ENCODE results near the gene CRAT. TPM values are rescaled to one million over a fixed set of nuclear protein-coding genes. Genes with fewer than 3 reads are reported as not detected.

Gene CRAT
- total RNA-seq, 6 experiments from 2014 or later: 35.5 to 50.2 (median 42.6) TPM

GRCh38 chr9:129072171-129072570, 38.4 kb downstream of the CRAT start:
- Mint-ChIP-seq H3K36me3 (ENCODE audit: low read depth) (no peaks in the 10 kb centered on the region), H3K9me3 (no peaks in the 10 kb centered on the region), H3K27ac (no peak overlapping the region), H3K4me3 (no peak overlapping the region), H3K27me3 (ENCODE audit: insufficient read depth) (peaks cover 1% of the 10 kb centered on the region; the same call in 1 of the 2 replicates), H3K4me1 (ENCODE audit: low read depth) (no peaks in the 10 kb centered on the region)
- no peak for TF ChIP-seq CTCF (IDR thresholded peaks at IDR 0.05)
- no peak for DNase-seq

GRCh38 chr9:129071526-129072126, 39.0 kb downstream of the CRAT start:
- Mint-ChIP-seq H3K9me3 (no peaks in the 10 kb centered on the region), H3K27me3 (ENCODE audit: insufficient read depth) (peaks cover 1% of the 10 kb centered on the region; the same call in 1 of the 2 replicates)

GRCh38 chr9:129070696-129071525, 39.7 kb downstream of the CRAT start:
- H3K9me3 Mint-ChIP-seq: no peaks in the 10 kb centered on the region
- H3K27me3 Mint-ChIP-seq (ENCODE audit: insufficient read depth): peaks cover 1% of the 10 kb centered on the region; the same call in 1 of the 2 replicates
- H3K36me3 Mint-ChIP-seq (ENCODE audit: low read depth): peaks cover 1% of the 10 kb centered on the region; the same call in 1 of the 2 replicates
- no peak for DNase-seq
- no peaks in the 10 kb centered on the region for H3K4me1 Mint-ChIP-seq (ENCODE audit: low read depth)
- no peak overlapping the region for H3K4me3 Mint-ChIP-seq
- TF ChIP-seq CTCF (IDR thresholded peaks at IDR 0.05): no peak
- H3K27ac Mint-ChIP-seq: no peak overlapping the region

More at GRCh38 chr9:129071526-129072126, 39.0 kb downstream of the CRAT start:
- H3K4me1 Mint-ChIP-seq (ENCODE audit: low read depth): no peaks in the 10 kb centered on the region
- H3K27ac Mint-ChIP-seq: no peak overlapping the region
- DNase-seq: no peak
- H3K4me3 Mint-ChIP-seq: no peak overlapping the region
- TF ChIP-seq CTCF (IDR thresholded peaks at IDR 0.05): no peak
- no peaks in the 10 kb centered on the region for H3K36me3 Mint-ChIP-seq (ENCODE audit: low read depth)

- no peaks in the 10 kb centered on the region for H3K9me3 Mint-ChIP-seq
- H3K27me3 Mint-ChIP-seq (ENCODE audit: insufficient read depth): no peaks in the 10 kb centered on the region
- no peaks in the 10 kb centered on the region for H3K4me1 Mint-ChIP-seq (ENCODE audit: low read depth)
- no peak for DNase-seq
- H3K27ac Mint-ChIP-seq: no peak overlapping the region
- TF ChIP-seq CTCF (IDR thresholded peaks at IDR 0.05): no peak
- no peak overlapping the region for H3K4me3 Mint-ChIP-seq
- H3K36me3 Mint-ChIP-seq (ENCODE audit: low read depth): peaks cover 8% of the 10 kb centered on the region
These were observed 40.5 kb downstream of the CRAT start for GRCh38 chr9:129069862-129070641.

- Mint-ChIP-seq H3K27ac (no peak overlapping the region), H3K36me3 (ENCODE audit: low read depth) (peaks cover 8% of the 10 kb centered on the region), H3K4me3 (no peak overlapping the region), H3K27me3 (ENCODE audit: insufficient read depth) (no peaks in the 10 kb centered on the region), H3K4me1 (ENCODE audit: low read depth) (no peaks in the 10 kb centered on the region), H3K9me3 (no peaks in the 10 kb centered on the region)
- TF ChIP-seq CTCF (IDR thresholded peaks at IDR 0.05): no peak
- DNase-seq: no peak
These were observed 41.4 kb downstream of the CRAT start for GRCh38 chr9:129068990-129069861.

Measured in HFFc6 (cell line).